ENCODE results near the gene MRTFA. TPM values are rescaled to one million over a fixed set of nuclear protein-coding genes. Genes with fewer than 3 reads are reported as not detected.

Gene MRTFA
- total RNA-seq, 1 donor from 2014 or later = 53.5 TPM

- ATAC-seq (peak; percentile 57), DNase-seq (ENCODE audit: low spot score) (no peak)
- intact Hi-C loops (cut with DNase I) = no loop called here
Measured at GRCh38 chr22:40463017-40463631, 173.4 kb downstream of the MRTFA start.

DNA sequence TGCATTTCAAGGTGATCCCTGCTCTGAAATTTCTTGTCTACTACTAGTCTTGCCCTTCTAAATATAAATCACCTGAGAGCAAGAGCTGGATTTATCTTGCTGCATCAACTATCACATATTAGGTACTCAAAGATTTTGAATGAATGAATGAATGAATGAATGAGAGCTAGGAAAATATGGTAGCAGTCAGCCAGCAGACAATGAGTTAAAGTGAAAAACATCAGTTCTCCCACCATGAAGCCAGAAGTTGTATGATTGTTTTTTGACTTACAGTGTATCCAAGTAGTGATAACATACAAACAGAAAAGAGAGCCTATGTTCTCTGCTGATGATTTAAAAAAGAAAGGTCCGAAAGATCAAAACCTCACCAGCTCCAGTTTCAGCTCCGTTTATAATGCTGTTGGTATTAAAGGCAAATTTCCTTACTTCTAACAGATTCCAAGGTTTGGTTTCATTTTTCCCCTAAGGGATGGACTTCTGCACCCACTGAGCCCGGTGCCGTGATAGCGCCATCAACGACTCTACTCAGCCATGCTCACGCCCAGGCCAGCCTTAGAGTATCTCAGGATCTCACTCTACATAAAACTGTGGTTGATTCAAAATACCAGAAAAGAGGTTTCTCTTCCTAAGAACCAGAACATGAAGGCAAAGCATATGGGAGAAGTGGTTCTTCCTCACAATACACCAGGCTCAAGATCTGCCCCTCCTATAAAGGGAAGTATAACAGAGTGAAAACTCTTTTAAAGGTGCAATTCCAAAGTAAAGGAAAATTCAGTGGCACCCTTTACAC is 174.1 kb downstream of the MRTFA start:
- DNase-seq (ENCODE audit: low spot score) (no peak), ATAC-seq (peak; percentile 46)
- intact Hi-C loops (cut with DNase I) = no loop called here

GRCh38 chr22:40453671-40454070 is 182.8 kb downstream of the MRTFA start:
- intact Hi-C loops (cut with DNase I) = no loop called here
- ATAC-seq (no peak), DNase-seq (ENCODE audit: low spot score) (no peak)

DNA sequence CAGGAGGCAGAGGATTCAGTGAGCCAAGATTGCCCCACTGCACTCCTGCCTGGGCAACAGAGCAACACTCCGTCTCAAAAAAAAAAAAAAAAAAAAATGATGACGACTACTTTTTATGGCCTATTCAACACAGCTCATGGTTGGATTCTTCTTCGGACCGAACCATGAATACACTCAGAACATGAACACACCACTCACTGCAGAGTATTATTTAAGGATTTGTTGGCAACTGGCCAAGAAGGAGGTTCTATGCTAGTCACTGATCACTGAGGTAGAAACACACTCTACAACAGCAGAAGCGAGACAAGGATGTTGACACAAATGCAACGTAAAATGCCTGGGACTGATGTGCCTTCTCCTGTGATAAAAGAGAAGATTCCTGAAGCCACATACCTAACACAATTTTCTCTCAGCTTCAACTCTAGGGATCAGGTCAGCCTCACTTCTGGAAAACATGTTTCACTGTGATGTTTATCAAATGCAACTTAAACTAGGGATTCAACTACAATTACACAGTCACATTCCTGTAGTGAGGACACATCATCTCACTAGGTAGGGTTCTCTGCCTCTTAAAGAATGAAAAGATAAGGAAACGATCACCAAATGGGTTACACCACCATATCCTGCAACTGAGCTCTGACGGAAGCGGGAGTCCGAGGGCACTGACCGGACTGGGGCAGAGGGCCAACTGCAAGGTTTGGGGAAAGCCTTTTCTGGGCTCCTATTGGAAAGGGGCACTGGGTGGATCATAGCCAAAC is 183.6 kb downstream of the MRTFA start:
- no peak for DNase-seq (ENCODE audit: low spot score)
- intact Hi-C loops (cut with DNase I) = no loop called here
- ATAC-seq = no peak

- no peak for ATAC-seq
- intact Hi-C loops (cut with DNase I) = loop anchor here (1.0 kb wide), 1 partner anchor 17 kb away; no protein-coding TSS in a partner anchor
Measured at GRCh38 chr22:40451210-40451609, 185.3 kb downstream of the MRTFA start.

GRCh38 chr22:40450616-40451015 is 185.9 kb downstream of the MRTFA start:
- intact Hi-C loops (cut with DNase I) = loop anchor here (1.0 kb wide), 1 partner anchor 18 kb away; no protein-coding TSS in a partner anchor
- DNase-seq (ENCODE audit: low spot score) = no peak
- ATAC-seq = peak; percentile 8

More at GRCh38 chr22:40451210-40451609, 185.3 kb downstream of the MRTFA start:
- DNase-seq (ENCODE audit: low spot score) = no peak

DNA sequence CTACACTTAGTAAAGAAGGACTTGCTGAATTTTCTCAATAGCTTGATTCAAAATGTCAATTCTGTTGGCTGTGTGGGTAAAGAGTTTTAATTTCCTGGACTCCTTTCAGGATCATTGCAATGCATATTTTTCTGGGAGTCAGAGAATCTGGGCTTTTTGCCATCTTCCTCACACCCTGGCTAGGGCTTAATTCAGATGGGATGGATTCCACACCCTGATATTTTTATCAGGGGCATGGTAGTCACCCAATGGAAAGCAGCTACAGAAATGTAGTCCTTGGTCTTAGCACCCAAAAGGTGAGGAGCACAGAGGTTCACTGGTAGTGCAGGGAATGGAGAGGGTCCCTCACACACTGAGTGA is 186.9 kb downstream of the MRTFA start:
- intact Hi-C loops (cut with DNase I) = no loop called here
- peak; percentile 8 for ATAC-seq

DNA sequence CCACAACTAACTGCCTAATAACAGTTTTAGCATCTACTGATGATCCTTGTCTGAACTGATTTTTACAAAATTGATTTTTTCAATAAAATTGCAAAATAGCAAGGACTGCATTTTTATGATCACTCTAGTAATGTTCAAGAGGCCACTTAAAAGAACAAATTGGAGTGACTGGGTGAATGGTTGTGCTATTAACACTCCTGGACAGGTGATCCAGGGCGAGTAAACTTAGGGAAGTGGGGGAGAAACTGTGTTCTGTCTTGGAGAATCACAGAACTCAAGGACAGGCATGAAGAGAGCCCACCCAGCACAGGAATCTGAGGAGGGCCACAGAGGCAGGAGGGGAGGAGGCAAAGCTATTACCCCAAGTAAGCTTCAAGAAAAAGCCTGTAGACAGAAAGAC is 190.3 kb downstream of the MRTFA start:
- intact Hi-C loops (cut with DNase I) = no loop called here
- ATAC-seq (no peak), DNase-seq (ENCODE audit: low spot score) (no peak)

More for the DNA sequence above, 186.9 kb downstream of the MRTFA start:
- DNase-seq (ENCODE audit: low spot score) = no peak

DNA sequence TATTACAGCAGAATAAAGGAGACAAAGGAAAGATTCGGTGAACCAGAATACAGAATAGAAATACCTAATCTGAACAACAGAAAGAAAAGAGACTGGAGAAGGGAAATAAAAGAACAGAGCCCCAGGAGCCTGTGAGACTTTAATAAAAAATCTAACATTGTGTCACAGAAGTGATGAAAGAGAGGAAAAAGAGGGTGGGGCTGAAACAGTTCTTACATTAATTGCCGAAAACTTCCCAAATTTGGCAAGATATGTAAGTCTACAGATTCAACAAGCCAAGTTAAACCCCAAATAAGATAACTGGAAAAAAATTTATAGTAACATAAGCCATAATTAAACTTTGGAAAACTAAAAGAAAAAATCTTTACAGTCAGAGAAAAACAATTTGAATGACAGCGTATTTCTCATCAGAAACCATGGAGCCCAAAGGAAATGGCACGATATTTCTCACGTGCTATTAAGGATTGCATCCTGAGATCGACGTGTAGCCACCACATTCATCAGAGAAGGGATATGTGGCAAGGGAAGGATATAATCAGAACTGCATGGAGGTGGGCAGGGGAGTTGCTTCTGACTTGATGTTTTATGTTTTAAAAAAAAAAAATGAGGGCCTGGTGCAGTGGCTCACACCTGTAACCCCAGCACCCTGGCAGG is 192.2 kb downstream of the MRTFA start:
- intact Hi-C loops (cut with DNase I) = no loop called here
- DNase-seq (ENCODE audit: low spot score) (no peak), ATAC-seq (no peak)

- DNase-seq (ENCODE audit: low spot score) (no peak), ATAC-seq (peak; percentile 68)
- intact Hi-C loops (cut with DNase I) = no loop called here
Measured at GRCh38 chr22:40443732-40444131, 192.8 kb downstream of the MRTFA start.

- DNase-seq (ENCODE audit: low spot score) = no peak
- intact Hi-C loops (cut with DNase I) = no loop called here
Measured at GRCh38 chr22:40441761-40442390, 194.6 kb downstream of the MRTFA start.

GRCh38 chr22:40436505-40437431 is 199.8 kb downstream of the MRTFA start:
- ATAC-seq = peak; percentile 82
- no peak for DNase-seq (ENCODE audit: low spot score)
- intact Hi-C loops (cut with DNase I) = loop anchor here (5.0 kb wide), 1 partner anchor 211 kb away; no protein-coding TSS in a partner anchor

More at GRCh38 chr22:40441761-40442390, 194.6 kb downstream of the MRTFA start:
- ATAC-seq = no peak

GRCh38 chr22:40434745-40435144 is 201.8 kb downstream of the MRTFA start:
- intact Hi-C loops (cut with DNase I) = loop anchor here (5.0 kb wide), 1 partner anchor 213 kb away; no protein-coding TSS in a partner anchor
- ATAC-seq (no peak), DNase-seq (ENCODE audit: low spot score) (no peak)

DNA sequence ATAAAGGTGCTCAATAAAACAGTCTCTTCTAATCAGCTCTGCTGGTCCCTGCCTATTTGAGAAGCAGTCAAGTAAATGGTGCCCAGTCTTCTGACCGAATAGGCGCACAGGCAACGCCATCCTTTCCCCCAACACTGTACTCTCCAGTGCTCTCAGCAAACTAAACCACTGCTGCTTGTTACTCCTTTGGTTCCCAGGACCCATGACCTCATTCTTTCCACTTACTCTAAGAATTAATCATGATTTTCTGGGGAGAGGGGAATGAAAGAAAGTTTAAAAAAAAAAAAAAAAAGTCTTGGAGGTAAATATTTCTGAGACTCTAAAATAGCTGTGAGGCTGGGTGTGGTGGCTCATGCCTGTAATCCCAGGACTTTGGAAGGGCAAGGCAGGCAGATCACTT is 202.4 kb downstream of the MRTFA start:
- no peak for DNase-seq (ENCODE audit: low spot score)
- intact Hi-C loops (cut with DNase I) = no loop called here
- ATAC-seq = no peak

GRCh38 chr22:40433416-40434090 is 203.0 kb downstream of the MRTFA start:
- ATAC-seq (no peak), DNase-seq (ENCODE audit: low spot score) (no peak)
- intact Hi-C loops (cut with DNase I) = no loop called here

- intact Hi-C loops (cut with DNase I) = no loop called here
- ATAC-seq (no peak), DNase-seq (ENCODE audit: low spot score) (no peak)
Measured at GRCh38 chr22:40432625-40433024, 203.9 kb downstream of the MRTFA start.

- ATAC-seq (no peak), DNase-seq (ENCODE audit: low spot score) (no peak)
- intact Hi-C loops (cut with DNase I) = no loop called here
Measured at GRCh38 chr22:40432157-40432556, 204.4 kb downstream of the MRTFA start.
